GM19395 (cell line): ENCODE results near the gene CYTH1.
"Not testable (repeated sequence)": the region's sequence is repeated elsewhere in the genome, so short reads cannot be mapped to it uniquely, and the experiment has no call there.

ENCODE experiments used
- ATAC-seq: cut with Tn5 transposase; IDR thresholded peaks from one replicate; pipeline ENCODE4 v1.9.1; 2021; ENCODE audit warnings: mild to moderate bottlenecking, moderate library complexity; ENCODE audit not compliant: unreplicated experiment

Gene CYTH1

DNA sequence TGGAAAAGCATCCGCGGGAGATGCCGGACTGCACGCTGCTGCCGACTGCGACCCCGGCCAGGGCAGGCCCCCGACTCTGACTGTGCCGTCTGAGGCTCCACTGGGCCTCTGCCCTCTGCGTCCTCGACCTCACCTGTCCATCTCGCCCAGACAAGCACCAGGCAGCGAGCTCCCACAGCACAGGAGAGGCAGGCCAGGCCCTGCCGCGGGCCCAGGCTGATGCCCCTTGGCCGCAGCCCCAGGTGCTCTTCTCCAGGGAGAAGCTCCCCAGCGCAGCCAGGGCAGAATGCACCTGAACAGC lies 106.8 kb downstream of the CYTH1 start:
- ATAC-seq, result no peak

DNA sequence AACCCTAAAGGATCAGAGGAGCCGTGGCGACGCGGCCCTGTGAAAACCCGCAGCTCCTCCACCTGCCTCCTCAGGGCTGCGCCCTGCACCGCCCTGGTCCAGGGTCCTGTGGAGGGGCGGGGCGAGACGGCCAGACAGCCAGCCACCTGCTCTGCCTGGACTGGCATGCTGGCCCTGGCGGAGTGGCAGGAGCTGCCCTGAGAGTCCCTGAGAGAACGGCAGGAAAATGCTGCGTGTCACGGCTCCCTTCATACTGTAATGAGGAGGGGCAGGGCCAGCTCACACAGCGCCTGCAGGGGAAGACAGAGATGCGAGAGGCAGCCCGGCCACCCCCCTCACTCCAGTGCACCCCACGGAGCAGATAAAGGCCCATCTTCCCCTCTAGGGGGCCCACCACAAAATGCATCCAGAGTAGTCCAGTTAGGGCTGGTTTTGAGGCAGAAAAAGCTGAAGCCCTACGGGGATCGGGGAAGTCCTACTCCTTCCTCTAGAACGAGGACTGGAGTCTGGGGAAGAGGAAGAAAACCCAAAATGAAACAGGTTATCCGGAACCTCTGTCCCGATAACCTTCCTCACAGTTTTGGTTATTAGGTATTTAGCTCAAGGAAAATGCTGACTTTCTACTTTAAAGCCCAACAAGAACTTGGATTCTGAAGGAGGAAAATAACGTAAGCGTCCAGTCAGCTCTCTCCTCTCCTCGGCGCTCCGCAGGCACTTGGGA lies 107.3 kb downstream of the CYTH1 start:
- ATAC-seq, result no peak

DNA sequence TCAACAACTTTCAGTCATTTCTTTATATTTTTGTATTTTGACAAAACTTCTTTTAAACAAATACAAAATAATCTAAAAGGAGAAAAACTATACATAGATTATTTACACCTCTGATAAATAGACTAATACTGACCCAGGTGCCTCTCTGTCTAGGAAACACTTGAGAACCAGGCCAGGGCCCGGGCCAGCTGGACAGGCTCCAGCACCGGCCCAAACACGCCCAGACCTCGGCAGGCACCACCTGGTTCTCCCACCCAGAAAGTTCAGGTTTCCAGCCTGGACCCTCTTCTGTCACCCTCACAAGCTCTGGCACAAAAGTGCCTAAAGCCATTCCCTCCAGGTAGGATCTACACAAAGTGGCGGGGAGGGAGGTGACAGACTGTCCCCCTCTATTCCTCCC lies 107.9 kb downstream of the CYTH1 start:
- no peak for ATAC-seq

DNA sequence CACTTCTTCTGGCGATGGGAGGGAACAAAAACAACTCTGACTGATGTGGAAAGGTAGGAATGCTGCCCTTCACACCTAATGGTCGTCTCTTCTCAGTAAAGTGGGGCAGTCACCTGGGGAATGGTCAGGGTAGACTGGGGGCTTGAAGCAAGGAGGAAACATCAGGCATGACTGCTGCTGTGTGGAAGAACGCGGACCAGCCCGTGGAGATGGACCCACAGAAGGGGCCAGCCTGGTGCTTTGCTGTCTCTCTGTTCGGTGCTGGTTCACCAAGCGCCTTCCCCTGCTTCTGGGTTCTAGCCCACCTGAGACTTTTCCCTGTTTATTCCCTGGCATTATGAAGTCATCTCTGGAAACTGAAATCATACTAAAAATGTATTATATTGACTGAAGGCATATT lies 108.7 kb downstream of the CYTH1 start:
- ATAC-seq, result no peak

DNA sequence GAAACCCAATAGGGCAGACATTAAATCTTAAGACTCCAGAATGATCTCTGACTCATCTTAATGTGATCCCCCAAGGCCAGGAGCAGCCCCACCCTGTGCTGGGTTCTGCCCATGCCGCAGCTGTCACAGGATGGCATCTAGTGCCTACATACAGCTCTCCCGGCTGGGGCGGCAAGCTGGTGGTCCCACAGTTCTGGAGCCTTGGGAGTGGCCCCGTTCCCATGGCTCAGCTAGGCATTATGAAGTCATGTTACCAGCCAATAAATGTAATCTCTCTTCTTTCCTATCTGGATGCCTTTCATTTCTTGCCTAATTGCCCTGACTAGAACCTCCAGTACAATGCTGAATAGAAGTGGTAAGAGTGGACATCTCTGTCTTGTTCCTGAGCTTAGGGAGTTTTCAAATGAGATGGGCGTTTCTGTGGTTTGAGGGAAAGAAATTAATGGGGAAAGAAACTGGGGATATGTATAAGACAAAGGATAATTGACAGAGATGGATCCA lies 109.2 kb downstream of the CYTH1 start:
- no peak for ATAC-seq

DNA sequence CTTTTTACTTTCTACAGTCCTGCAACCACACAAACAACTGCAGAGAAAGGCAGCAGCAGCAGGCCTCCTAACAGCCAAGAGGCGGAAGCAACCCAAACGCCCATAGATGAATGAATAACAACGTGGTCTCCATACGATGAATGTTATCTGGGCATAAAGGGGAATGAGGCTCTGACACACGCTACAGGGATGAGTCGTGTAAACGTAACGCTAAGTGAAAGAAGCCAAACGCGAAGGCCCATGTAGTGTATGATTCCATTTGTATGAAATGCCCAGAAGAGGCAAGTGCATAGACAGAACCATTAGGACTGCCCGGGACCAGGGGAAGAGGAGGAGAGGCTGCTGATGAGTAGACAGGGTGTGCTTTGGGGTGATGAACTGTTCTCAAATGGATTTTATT lies 110.1 kb downstream of the CYTH1 start:
- no peak for ATAC-seq

DNA sequence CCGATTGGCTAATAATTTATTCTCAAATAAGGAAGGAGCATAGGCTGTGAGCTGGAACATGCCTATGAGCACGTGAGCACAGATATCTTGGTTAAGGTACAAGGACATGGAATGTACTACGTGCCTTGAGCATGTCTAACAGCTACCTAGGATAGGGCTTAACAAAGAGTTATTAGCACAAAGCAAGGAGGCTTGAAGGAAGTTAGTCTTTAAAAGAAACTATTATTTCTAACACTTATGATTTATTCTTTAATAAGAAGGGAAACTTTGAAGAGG lies 110.4 kb downstream of the CYTH1 start:
- ATAC-seq, result not testable (repeated sequence)

DNA sequence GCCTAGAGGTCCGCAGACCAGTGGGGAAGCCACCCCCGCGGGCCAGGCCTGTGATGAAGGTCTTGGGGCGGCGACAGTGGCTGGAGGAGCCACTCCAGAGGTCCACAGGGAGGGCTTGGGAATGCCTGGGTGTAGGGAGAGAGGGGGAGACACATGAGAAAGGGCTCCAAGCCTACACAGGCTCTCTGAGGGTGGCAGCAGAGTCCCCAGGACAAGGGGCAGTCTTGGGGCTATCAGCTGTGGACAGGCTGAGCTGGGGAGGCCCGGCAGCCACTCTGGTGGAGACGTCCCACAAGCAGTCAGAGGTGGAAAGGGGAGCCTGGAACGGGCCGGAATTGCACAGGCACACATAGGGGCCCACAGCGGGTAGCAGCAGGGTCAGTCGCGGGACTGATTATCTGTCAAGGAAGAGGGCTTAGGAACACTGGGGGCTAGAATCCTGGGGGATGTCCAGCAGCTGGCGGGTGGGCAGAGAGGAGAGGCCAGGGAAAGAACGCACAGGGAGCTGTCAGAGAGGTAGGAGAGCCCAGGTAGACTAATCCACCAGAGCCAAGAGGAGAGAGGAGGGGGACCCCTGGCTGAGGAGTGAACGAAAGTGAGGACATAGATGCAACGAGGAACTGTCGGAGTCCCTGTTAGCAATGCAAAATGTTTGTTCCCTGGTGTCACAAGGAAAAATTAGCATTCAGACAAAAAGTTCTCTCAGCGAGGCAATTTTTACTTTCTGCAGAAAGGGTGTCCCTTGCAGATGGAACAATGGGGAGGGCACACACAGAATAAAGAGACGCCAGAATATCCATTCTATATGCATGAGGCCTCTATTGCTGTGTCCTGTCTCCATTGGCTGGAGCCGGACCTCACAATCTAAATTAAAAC lies 111.0 kb downstream of the CYTH1 start:
- ATAC-seq, result no peak

DNA sequence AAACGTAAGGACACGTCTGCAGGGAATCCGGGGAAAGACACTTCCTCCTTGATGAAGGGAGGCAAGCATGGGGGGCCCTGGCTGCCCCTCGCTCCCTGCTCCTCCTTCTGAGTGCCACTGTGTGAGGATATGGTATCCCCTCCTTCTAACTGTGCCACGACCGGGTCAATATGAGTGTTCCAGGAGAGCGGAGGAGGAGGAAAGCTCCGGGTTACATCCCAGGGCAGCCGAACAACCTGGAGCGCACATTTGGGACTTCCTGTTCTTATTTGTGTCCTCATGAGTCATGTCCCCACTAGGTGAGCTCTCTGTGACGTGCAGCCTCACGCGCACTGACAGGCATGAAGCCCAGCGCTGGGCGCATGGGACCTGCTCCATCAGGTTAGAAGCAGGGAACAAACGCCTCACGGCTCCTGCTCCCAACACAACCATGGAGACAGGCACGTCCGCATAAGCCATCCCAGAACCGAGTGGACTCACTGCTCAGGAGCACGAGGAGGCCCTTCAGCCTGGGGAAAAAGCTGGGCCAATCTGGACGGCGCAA lies 112.0 kb downstream of the CYTH1 start:
- no peak for ATAC-seq

DNA sequence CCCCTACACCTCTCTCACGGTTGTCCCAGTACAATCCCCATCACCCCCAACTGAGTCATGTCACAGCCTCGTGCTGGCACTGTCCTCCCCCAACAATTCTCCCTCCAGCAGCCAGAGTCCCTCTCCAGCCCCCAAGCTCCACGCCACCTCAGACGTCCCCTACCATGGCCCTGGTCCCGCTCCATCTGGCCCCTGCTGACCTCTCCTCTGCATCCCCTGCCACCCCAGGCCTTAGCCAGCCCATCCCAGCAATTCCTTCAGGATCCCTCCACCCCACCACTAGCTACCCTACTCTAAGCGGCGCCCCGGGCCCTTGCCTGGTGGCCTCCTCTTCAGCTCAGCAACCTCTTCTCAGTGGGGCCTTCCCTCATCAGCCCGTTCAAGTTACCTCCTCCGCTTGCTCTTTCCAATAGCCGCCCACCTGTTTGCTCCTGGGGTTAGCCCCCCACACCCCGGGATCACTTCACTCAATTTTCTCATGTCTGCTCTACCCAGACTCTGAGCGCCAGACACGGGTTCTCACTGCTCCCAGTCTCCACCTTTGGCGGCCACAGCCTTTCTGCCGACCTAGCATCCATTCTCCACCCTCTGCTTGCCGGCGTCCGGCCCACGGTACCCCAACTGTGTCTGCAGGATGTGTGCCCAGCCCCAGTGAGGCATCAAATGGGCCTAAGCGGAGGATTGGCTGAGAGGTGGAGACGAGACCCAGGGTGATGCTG lies 112.7 kb downstream of the CYTH1 start:
- no peak for ATAC-seq

DNA sequence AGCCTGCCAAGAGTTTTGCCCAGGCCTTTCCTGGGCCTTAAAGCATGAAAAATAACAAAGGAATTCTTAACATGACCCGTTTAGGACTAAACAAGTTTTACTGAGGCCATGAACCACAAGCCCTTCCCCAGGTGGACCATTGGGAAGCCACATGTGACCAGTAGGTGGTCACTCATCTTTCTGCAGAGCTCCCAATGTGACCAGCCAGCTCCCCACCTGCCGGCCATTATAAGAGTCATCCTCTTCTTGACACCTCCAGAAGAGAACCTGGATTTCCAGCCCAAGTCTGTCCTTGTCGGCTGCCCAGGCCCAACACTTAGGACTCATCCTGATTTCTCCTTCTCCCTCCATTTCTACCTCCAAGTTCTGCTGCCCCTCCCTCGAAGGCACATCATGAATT lies 113.2 kb downstream of the CYTH1 start:
- ATAC-seq, result no peak

DNA sequence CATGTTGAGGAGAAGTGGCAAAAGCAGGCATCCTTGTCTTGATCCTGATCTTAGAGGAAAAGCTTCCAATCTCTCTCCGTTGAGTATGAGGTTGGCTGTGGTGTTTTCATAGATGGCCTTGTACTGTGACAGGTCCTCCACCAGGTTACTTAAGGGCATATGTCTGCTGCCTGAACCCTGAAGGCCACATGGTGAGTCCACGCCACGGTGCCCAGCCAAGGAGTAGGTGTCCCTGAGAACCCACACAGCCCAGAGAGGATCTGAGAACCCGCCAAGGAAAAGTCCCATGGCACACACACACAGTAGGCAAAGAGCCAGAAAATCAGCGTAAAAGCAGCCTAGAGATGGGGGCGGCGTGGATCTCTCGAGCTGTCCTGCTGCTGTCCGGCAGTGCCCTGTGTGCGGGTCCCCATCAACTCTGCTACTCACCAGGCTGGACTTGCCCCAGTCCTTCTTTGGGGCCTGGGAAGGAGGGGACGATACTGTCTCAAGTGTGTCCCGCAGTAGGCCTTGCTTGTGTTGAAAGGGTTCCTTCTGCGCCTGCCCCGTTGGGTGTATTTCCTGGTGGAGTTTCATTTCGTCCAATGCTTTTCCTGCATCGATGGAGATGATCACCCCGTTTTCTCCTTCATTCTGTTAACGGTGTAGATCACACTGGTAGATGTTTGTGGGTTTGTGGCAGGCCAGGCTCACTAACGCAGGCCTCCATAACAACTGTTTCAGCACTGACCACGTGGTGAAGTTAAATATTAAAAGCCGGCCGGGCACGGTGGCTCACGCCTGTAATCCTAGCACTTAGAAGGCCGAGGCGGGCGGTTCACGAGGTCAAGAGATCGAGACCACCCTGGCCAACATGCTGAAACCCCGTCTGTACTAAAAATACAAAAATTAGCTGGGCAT lies 114.1 kb downstream of the CYTH1 start:
- ATAC-seq, result no peak

DNA sequence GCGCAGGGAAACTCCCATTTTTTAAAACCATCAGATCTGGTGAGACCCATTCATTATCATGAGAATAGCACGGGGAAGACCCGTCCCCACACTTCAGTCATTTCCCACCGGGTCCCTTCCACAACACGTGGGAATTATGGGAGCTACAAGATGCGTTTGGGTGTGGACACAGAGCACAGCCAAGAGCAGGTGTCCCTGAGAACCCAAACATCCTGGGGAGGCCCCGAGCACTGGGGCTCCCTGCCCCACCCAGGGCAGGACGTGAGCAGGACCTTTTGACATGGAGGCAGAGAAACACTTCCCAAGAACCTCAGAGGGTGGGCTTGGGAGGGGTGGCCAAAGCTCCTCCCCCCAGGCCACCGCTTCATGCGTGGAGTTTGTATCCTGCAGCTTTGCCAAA lies 115.0 kb downstream of the CYTH1 start:
- no peak for ATAC-seq

DNA sequence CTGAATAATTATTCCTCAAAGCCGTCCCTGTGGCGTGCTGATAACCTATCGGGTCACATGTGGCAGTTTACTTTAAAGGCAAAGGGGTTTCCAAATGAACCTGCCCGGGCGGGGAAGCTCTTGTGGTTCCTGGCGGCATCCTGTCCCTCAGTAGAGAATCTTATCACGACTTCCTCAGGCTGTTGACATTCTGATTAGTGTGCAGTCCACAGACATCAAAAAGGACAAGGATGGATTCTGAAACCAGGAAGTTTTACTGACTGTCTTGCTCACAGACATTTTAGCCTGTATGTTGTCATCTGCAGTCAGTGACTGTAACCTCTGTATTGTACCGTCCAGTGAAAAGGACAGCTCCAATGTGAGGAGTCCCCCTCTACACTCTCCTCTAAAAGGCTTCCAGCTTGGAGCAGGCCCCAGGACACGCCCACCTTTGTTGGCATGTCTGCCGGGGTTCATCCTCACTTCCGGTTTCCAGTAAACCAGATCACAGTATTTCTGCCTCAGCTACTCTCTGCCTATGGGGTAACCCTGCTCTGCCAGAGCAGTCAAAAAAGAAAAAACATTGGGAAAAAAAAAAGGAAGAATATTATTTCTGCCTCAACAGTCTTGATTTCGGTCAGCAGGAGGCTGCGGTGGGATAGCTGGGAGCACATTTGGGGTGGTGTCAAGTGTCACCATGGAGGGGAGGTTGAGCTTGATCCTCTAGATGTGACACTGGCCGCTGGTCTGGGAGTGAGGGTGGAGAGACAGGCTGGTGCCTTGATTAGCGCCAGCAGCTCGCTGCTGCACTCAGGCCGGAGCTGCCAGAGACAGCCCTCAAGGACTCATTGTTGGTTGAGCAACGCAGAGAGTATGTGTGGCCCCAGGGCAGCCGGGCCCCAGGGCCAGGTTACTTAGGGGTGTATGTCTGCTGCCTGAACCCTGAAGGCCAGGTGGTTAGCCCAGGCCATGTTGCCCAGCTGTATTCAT lies 115.8 kb downstream of the CYTH1 start:
- no peak for ATAC-seq

DNA sequence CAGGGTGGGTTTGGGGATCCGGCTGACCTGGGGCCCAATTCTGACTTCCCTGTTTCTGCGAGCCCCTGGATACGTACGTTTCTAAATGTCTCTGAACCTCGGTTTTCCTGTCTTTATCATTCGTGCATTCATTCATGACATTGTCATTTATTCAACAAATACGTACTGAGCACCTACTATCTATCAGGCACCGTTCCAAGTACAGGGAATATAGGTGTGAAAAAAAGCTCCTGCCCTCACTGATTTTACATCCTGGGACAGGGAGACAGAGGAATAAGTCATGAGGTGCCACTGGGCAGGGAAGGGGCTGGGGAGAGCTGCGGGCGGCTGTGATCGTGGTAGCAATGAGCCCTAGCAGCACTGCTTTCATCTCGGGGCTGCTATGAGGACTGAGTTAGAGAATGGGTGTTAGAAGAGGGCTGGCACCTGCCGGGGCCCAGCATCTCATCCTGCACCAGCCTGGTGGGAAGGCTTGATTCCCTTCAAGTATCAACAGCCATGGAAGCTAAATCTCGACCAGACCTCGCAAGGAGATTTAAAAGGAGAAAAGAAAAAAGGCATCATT lies 116.6 kb downstream of the CYTH1 start:
- no peak for ATAC-seq

DNA sequence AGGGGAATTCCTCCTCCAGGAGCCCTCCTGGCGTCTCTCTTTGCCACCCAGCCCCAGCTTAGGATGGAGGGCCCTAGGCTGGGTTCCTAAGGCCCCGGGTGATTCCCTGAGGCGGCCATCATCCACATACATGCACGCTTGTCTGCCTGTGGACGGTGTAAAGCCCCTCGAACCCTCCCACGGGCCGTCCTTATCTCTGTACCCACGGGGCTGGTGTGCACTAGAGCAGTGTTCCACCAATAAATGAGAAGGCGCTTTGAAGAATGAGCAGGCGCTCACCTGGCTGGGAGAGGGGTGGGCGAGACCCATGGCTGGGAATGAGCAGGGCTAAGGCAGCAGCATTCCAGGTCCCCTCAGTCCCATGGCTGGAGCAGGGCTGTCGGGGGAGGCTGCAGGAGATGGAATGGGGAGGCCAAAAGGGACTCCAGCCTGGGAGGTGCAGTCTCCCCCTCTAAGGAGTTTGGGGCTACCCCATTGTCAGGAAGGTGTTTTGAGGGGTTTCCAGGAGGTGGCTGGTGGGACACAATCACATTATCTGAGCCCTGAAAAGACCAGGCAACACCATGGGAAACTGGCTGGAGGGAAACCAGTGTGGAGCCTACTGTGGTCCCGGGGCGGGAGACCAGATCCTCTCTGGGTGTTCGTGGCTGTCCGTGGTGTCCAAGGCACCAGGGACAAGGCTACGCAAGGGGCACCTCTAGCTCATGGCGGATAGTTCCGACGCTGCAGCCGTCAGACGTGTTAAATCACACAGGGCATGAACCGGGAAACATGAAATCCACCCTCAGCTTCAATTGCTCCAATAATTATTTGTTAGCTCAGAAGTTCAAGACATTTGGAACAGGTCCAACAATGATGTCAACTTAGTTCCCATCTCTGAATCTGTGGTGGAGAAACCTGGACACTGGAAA lies 117.3 kb downstream of the CYTH1 start:
- ATAC-seq, result no peak

DNA sequence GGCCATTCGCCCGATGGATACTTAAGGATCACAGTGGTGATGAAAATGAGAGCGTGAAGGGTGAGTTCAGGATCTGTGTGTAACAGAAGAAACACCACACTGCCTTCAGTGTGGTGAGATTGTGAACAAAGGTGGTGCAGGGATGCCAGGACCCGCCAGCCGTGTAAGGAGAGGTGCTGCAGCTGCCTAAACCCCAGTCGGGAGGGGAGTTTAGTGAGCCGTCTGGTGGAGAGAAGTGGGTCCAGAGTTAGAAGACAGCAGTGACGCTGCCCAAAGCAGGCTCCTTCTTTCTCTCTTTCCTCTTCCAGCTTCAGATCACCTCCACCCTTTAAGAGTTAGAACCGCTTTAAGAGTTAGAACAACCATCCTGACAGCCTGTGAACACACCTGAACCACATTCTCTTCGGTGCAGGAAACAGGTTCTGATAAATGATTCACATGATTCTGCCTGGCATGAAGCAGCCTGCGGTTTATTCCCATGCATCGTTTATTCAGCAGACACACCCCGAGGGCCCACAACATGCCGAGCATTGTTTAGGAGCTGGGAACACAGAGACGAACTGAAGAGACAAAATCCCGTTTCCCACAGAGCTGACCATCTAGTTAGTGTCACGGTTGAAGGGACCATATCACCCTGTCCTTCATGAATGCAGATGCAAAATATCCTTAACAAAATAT lies 120.8 kb downstream of the CYTH1 start:
- no peak for ATAC-seq

DNA sequence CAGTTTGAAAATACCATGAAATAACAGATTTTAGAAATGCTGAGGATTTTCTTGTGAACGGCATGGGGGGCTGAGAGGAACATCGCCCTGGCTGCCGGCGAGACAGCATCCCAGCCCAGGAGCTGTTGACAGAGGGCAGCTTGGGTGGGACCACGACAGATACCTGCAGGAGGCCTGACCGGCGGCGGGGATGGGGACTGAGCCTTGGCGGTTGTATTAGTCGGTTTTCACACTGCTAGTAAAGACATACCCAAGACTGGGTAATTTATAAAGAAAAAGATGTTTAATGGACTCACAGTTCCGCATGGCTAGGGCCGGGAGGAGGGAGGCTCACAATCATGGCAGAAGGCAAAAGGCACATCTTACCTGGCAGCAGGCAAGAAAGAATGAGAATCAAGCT lies 122.5 kb downstream of the CYTH1 start:
- ATAC-seq, result no peak
